ENCODE data around the gene POLR3A.

POLR3A gene

DNA sequence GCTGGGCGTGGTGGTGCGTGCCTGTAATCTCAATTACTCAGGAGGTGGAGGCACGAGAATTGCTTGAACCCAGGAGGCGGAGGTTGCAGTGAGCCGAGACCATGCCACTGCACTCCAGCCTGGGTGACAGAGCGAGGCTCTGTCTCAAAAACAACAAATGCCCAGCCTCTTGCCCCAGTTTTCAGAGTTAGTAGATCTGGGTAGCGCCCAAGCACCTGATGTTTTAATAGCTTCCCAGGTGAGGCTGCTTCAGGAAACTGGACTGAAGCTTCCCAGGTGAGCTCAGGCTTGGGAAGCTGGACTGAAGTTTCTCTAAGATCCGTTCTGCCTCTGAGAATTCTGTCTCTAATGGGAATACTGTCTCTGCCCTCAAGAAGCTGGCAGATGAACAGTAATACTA lies 16.5 kb upstream of the POLR3A start:
- DNase-seq, result no peak

DNA sequence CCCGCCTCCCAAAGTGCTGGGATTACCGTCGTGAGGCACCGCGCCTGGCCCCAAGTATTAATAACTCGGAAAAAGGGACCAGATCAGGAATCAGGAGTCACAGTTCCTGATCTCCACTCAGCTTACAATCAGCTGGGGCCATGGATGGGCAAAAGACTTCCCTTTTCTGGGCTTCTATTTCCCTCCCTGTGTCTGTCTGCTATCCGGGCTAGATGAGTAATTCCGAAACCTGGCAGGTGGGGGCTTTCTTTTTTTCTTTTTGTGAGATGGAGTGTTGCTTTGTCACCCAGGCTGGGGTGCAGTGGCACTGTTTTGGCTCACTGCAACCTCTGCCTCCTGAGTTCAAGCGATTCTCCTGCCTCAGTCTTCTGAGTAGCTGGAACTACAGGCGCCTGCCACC lies 15.9 kb upstream of the POLR3A start:
- DNase-seq, result no peak

GRCh38 chr10:78044699-78045098 lies 15.4 kb upstream of the POLR3A start:
- no peak for DNase-seq

GRCh38 chr10:78044179-78044578 lies 14.9 kb upstream of the POLR3A start:
- no peak for DNase-seq

DNA sequence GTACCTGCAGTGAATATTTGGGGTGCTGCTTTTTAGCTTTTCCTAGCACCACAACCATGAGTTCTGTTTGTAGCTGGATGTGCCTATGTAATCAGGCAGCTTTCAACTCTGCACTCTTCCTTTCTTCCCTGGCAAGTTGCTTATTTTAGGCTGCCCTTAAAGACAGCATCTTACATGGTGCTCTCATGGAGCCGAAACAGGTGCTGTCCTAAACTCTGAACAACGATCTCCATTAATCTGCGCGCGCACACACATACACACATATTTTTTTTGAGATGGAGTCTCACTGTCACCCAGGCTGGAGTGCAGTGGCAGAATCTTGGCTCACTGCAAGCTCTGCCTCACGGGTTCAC lies 13.4 kb upstream of the POLR3A start:
- DNase-seq, result no peak

DNA sequence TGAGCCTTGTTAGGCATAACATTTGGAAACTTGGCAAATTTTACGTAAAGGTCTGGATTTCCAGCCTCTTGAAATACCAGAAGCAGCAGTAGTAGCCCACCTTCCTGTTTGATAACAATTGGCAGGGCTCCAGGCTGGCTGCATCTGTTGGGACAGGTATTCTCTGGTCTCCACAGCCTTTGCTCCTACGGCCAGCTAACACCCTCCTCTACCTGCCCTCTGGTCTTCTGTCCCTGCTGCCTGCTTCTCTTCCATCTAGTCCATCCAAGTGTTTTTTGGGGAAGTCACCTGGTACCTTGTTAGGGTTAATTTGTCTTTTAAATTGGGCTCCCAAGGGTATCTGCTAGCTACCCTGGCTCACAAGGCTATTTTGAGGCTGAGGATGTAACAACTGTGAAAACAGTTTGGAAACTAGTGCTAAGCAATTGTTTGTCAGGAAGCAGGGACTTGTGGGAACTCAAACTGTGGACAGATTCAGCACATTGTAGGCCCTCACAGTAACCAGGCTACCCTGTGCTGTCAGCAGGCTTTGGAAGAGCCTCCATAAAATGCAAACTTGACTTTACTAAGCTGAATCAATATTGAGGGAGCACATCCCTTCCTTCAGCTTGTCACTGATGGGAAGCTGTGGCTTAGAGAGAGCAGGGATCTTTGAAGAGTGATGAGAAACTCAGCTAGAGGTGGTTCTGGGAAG lies 12.9 kb upstream of the POLR3A start:
- no peak for DNase-seq

DNA sequence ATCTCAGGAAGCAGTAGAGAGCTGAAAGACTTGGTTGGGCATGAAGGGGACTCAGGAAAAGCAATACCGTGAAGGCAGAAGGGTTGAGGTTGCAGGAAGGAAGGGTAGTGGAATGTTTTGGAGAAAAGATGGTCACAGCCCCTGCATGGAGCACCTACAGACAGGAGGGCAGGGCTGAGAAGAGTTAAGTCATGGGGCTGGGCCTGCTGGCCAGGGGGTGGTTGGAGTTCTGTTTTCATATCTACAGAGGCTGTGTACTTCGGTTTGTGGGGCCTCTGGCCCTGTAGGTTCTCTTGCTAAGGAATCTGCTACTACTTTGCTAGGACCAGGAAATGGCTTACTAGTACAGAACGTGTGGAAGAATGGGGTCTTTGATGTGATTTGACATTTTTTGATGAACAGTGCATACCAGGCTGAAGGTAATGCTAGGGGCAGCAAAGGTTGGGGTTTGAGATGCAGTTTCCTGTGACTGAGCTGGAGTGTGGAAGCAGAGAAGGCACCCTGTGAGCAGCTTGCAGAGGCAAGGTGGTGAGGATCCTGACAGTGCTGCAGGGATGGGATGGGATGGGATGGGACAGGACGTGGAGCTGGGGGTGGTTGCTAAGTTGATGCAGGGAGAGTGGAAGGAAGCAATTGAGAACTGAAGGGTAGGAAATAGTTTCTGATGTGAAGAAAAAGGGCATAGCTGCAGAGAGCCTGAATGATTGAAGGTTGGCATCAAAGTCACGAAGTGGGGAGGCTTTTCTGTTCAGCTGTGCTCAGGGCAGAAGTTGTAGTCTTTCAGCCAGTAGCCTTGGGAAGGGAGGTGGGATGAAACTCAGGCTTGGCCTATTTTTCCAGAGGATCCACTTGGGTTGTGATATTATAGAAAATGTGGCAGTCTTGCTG lies 12.1 kb upstream of the POLR3A start:
- DNase-seq, result no peak

DNA sequence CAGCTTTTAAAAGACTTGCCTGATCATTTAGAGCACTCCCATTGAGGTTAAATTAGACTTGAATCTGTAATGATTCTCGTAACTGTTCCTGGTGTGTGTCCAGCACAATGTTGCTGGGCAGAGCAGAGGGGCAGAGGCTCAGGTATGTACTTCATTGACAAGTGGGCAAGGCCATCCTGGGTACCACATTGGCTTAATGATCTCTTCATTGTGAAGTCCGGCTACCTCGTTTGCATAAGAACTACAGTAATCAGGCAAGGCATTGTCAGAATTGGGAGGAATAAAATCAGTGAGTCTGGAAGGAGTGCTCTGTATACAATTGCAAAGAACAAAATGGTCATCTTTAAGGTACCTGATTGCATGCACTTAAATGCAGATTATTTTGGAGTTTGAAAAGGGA lies 10.4 kb upstream of the POLR3A start:
- DNase-seq, result no peak

GRCh38 chr10:78038791-78039547 lies 9.7 kb upstream of the POLR3A start:
- no peak for DNase-seq

DNA sequence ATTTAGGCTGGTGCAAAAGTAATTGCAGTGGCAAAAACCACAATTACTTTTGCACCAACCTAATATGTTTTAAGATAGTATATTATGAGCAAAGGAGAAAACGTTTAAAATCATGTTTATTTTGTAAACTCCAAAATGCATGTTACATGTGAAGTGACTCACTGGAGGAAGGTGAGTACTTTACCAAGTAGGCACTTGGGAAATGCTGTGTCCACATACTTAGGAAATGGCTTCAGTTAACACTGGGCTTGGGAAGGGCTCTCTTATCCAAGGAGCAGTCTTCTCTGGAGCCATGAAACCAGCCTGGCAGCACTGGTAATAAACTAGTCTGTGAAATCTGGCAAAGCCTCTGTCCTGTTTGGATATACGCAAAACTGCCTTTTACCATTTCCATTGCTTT lies 8.8 kb upstream of the POLR3A start:
- no peak for DNase-seq

GRCh38 chr10:78035933-78036583 lies 6.7 kb upstream of the POLR3A start:
- DNase-seq, result no peak

DNA sequence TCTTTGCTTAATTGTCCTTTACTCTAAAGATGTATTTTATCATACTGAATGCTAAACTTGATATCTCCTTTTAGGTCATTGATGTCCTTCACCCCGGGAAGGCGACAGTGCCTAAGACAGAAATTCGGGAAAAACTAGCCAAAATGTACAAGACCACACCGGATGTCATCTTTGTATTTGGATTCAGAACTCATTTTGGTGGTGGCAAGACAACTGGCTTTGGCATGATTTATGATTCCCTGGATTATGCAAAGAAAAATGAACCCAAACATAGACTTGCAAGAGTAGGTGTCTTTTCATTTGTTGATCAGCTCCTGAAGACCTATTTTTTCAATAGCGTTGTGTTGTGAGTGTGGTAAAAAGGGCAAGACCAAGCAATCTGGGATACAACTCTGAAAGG lies 6.1 kb upstream of the POLR3A start:
- DNase-seq, result no peak

- DNase-seq, result no peak
Observed at GRCh38 chr10:78035025-78035424, 5.7 kb upstream of the POLR3A start.

GRCh38 chr10:78033637-78034470 lies 4.5 kb upstream of the POLR3A start, which contains the start of gene RPS24:
RPS24 (plus strand) TSS chr10:78033863; CDS start chr10:78033902, 39 bp downstream.
- DNase-seq, result peak; percentile 82 to 95

DNA sequence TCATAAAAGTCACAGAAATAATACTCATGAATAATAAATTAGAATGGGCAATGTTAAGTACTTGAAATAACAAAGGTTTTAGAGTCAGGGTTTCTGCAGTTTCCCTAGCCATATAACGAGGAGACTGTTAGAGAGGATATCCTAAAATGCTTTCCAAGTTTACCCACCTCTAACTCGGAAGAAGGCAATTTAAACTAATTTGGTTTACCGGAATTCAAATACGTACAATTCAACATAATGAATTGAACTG lies 4.0 kb upstream of the POLR3A start:
- no peak for DNase-seq

DNA sequence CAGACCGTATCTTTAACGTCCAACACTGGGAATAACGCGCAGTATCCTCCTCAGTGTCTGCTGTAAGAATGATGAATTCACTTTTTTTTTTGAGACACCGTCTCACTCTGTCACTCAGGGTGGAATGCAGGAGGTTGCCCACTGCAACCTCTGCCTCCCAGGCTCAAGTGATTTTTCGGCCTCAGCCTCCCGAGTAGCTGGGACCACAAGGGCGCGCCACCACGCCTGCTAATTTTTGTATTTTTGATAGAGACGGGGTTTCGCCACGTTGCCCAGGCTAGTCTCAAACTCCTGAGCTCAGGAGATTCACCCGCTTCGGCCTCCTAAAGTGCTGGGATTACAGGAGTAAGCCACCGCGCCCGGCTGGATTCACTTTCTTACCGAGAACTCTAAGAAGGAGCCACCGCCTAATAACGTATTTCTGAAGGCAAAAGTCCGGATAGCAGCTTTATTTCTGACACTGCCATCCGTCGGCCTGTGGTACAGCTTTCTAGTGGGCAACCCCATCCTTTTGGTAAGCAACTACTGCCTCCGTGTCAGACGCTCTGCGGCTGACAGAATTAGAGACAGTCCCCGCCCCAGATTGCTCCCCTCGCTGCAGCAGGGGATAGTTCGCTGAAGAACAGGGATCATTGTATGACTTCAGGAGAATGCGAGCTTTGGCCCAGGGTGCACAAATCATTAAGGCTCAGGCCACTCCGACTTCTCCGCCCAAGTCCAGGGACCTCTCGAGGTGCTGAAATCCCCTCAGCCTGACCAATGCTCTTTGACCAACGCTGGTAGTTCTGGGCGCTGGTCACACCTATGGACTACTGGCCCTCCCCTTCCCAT lies 662 bp downstream of the POLR3A start:
- DNase-seq, result no peak

GRCh38 chr10:78025685-78026364 lies 3.5 kb downstream of the POLR3A start:
- peak in 1 of 2 experiments; percentile 10 for DNase-seq

DNA sequence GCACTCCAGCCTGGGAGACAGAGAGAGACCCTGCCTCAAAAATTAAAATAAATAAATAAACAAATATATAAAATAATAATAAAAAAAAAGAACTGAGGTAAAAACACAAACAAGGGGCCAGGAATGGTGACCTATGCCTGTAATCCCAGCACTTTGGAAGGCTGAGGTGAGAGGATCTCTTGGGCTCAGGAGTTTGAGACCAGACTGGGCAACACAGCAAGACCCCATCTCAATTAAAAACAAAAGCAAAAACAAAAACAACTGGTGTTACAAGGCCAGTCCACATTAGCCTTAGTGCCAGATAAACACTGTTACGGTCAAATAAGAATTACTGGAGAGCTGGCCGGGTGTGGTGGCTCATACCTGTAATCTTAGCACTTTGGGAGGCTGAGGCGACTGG lies 5.6 kb downstream of the POLR3A start:
- DNase-seq, result no peak

DNA sequence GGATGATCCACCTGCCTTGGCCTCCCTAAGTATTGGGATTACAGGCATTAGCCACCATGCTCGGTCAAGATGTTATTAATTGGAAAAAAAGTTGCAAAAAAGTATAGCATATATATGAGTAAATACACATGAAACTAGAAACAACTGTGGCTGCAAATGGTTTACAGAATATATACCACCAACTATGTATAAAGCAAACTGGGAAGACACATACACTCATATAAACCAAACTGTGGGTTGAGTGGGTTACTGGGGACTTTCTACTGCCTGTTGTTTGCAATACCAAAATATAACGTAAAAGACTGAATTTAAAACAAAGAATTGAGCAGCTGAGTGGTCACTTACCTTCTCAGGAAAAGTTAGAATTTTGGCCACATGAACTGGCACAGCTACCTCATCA lies 8.1 kb downstream of the POLR3A start:
- no peak for DNase-seq

DNA sequence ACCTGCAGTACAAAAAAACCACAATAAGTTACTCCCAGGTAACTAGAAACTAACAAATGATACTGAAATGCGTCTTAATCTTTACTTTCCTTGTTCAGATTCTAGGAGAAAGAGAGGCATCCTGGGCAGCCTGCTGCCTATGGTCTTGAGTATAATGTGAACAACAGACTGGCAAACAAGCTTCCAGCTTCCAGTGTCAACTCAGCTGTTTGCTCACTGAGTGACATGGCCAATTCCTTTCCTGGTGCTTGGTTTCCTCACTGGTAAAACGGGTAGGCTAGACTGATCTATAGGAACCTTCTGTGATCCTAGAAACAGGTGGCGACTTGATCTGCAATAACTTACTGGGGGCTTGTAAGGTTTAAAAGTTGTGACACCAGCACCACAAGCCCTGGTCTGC lies 10.1 kb downstream of the POLR3A start:
- no peak for DNase-seq

- DNase-seq, result no peak
Observed at GRCh38 chr10:78017856-78018255, 11.5 kb downstream of the POLR3A start.

Data from SW 1271 (cell line).